Fibroblast of the aortic adventitia (primary cell): ENCODE data around the gene SMC6. TPM values are rescaled to one million over a fixed set of nuclear protein-coding genes. Genes with fewer than 3 reads are reported as not detected.

Experiments
- DNase-seq: peaks from one replicate; pipeline ENCODE4 v3.0.0-alpha.2; 2010; ENCODE audit warnings: low read depth
- H3K4me3 ChIP-seq: 2 replicates; pipeline ENCODE4 v1.5.1; 2011; ENCODE audit warnings: low read depth, mild to moderate bottlenecking, control low read depth, low read length, moderate library complexity
- total RNA-seq: library from RNA; depleted of rRNA; stranded (reverse); fragments of >200 nt; gene quantifications from 2 replicates; pipeline ENCODE4 v1.2.3, GENCODE V29; 2012; ENCODE audit warnings: low replicate concordance
- TF ChIP-seq, protein P1 (sequence below): IDR thresholded peaks from 2 replicates; pipeline ENCODE4 v1.5.1; 2011; ENCODE audit warnings: mild to moderate bottlenecking, low read length, control low read depth, inconsistent platforms; ENCODE audit not compliant: insufficient read depth

SMC6 gene
- total RNA-seq, 1 donor: 31.0 TPM

DNA sequence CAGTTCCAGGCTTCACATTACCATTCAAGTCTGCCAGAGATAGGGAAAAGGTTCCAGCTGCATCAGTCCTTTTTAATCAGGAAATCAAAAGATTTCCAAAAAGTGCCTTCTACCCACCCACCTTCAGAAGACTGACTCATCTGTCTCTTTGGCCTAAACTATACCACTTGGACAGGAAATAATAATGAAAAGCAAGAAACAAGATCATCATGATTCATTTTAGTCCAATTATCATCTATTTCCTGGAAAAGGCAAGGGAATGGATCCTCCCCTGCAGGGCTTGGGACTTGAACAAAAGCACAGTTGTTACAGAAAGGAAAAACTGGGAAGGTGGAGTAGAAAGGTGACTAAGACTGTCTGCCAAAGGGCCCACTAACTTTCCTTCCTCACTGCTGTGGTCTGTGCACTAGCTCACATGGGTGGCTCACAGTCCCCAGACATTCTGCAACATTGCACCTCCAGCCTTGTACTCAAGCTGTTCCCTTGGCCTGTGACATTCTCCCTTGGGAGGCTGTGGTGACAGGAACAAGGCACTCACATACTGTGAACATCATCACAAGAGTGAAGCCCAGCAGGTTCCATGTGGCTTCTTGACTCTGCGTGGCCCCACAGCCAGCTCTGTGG lies 137.8 kb downstream of the SMC6 start:
- H3K4me3 ChIP-seq: no peak overlapping the region
- DNase-seq: peak; percentile 85
- TF ChIP-seq, protein P1, sequence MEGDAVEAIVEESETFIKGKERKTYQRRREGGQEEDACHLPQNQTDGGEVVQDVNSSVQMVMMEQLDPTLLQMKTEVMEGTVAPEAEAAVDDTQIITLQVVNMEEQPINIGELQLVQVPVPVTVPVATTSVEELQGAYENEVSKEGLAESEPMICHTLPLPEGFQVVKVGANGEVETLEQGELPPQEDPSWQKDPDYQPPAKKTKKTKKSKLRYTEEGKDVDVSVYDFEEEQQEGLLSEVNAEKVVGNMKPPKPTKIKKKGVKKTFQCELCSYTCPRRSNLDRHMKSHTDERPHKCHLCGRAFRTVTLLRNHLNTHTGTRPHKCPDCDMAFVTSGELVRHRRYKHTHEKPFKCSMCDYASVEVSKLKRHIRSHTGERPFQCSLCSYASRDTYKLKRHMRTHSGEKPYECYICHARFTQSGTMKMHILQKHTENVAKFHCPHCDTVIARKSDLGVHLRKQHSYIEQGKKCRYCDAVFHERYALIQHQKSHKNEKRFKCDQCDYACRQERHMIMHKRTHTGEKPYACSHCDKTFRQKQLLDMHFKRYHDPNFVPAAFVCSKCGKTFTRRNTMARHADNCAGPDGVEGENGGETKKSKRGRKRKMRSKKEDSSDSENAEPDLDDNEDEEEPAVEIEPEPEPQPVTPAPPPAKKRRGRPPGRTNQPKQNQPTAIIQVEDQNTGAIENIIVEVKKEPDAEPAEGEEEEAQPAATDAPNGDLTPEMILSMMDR: no peak

DNA sequence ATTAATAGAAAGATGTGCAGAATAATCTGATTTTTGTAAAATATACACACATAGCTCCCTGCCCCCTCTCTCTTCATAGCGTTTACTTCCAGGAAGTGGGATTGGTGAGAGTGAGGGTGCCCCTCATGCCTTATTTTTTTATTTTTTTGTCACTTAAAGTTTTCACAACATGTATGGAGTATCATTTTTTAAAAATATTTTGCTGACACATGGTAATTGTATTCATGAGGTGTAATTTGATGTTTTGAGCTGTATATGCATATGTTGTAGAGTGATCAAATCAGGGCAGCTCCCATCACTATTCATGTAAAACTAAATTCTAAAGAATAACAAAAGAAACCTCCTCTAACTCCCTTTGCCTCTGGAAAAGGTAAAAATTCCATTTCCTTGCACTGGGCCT lies 138.5 kb downstream of the SMC6 start:
- TF ChIP-seq, protein P1: no peak
- H3K4me3 ChIP-seq: no peak overlapping the region
- no peak for DNase-seq

DNA sequence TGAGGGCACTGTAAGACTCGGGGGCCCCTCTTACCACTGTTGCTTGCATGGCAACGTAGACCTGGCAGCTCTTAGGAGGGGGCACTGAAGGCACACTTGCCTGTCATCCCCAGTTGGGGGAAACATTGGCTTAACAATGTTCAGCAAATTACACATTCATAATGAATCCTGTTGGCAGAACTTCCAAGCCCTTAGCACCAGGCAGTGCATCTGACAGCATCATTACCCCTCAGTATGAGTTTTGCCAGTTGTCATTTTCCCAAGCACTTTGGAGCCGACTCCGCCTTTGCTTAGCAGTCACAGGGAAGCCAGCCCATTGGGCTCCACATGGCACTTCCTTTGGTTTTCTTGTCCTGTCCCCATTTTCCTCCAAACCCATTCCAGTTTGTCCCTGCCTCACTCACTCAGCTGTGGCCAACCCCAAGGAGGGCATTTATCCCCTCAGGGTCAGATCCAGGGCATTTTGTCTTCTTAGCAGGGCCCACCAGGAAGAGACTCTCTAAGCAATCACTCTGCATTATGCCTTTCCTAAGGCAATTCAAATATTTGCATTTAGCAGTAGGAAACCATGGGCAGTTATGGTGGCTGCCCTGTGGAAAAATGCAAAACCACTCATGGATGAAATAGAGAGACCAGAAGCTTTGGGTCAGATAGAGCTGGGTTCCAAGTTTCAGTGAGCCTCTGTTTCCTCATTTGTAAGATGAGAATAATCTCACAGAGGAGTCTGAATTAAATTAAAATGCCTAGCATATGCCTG lies 139.3 kb downstream of the SMC6 start:
- TF ChIP-seq, protein P1: no peak
- H3K4me3 ChIP-seq: no peak overlapping the region

More for the DNA sequence above, 139.3 kb downstream of the SMC6 start:
- no peak for DNase-seq

Other genes starting within 250 kb of the SMC6 start
- gene RAD51AP2, start 235.4 kb downstream of the SMC6 start, total RNA-seq: 0.09 TPM in 1 of 2 replicates, not detected in the other
- 0.90 and 3.7 TPM in 2 replicates for gene VSNL1, start 213.1 kb downstream of the SMC6 start, total RNA-seq
- 32.4 and 51.2 TPM in 2 replicates for gene GEN1, start 328 bp upstream of the SMC6 start, total RNA-seq
- gene MSGN1, start 62.6 kb upstream of the SMC6 start, total RNA-seq: not detected in 2 replicates
- gene KCNS3, start 124.9 kb upstream of the SMC6 start, total RNA-seq: 0.36 TPM in 1 of 2 replicates, not detected in the other